ENCODE results near the gene SERPINA12. TPM values are rescaled to one million over a fixed set of nuclear protein-coding genes. Genes with fewer than 3 reads are reported as not detected.

Gene SERPINA12
- total and polyA plus RNA-seq, 2 of the 13 experiments (the other 11 are each of a cell fraction or from before 2014, with no cell fraction given): 0.08 TPM; not detected in 1

DNA sequence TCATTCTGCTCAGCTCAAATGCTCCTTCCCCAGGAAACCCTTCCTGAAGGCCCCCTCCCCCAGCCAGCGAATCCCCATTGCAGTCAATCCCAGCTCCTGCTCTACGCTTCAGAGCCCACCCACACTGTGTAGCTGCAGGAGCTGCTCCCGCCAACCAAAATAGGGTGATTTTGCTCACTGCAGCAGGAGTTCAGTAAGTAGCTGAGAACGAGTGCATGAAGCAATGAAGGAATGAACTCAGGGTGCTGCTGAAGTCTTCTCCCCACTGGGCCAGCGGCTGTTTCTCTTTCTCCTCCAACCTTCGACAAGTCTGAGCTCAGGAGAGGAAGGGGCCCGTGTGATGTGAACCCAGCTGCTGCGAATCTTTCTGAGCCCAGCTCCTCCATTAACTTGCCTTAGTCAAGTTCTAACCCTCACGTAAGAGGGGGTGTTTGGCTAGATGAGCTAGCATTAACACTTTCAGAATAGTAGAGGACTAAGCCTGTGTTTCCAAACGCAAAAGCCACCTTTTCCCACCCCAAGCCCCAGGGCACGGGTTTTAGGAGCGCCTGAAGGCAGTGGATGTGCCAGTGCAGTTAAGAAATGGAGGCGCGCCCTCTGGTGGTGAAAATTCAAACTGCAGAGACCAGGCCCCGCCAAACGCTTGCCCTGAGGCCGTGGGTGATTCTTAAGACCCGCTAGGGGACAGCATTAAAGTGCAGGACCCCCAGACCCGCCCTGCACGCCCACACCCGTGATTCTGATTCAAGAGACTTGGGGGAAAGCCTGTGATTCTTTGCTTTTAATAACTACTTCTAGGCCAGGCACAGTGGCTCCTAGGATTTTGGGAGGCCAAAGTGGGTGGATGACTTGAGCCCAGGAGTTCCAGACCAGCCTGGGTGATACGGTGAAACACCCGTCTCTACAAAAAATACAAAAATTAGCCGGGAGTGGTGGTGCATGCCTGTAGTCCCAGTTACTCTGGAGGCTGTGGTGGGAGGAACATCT lies 40.0 kb upstream of the SERPINA12 start (continued):
- TF ChIP-seq ZNF687 (CRISPR knock-in tag; IDR thresholded peaks at IDR 0.05) (peak; percentile 55), CENPX (CRISPR knock-in tag; IDR thresholded peaks at IDR 0.05) (no peak), SPEN (CRISPR knock-in tag; IDR thresholded peaks at IDR 0.05; ENCODE audit: low read depth) (peak; percentile 22; the same call in 1 of the 2 replicates), TEF (CRISPR knock-in tag; IDR thresholded peaks at IDR 0.05) (no peak), NFYC (CRISPR knock-in tag; IDR thresholded peaks at IDR 0.05) (no peak)
- TF ChIP-seq, protein P1, sequence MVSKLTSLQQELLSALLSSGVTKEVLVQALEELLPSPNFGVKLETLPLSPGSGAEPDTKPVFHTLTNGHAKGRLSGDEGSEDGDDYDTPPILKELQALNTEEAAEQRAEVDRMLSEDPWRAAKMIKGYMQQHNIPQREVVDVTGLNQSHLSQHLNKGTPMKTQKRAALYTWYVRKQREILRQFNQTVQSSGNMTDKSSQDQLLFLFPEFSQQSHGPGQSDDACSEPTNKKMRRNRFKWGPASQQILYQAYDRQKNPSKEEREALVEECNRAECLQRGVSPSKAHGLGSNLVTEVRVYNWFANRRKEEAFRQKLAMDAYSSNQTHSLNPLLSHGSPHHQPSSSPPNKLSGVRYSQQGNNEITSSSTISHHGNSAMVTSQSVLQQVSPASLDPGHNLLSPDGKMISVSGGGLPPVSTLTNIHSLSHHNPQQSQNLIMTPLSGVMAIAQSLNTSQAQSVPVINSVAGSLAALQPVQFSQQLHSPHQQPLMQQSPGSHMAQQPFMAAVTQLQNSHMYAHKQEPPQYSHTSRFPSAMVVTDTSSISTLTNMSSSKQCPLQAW (CRISPR knock-in tag; IDR thresholded peaks at IDR 0.05): 0 out of 2 replicates have a peak, but pooled peaks have one; percentile 19
- TF ChIP-seq, protein P2, sequence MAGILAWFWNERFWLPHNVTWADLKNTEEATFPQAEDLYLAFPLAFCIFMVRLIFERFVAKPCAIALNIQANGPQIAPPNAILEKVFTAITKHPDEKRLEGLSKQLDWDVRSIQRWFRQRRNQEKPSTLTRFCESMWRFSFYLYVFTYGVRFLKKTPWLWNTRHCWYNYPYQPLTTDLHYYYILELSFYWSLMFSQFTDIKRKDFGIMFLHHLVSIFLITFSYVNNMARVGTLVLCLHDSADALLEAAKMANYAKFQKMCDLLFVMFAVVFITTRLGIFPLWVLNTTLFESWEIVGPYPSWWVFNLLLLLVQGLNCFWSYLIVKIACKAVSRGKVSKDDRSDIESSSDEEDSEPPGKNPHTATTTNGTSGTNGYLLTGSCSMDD (CRISPR knock-in tag; IDR thresholded peaks at IDR 0.05): no peak
- TF ChIP-seq, protein P3, sequence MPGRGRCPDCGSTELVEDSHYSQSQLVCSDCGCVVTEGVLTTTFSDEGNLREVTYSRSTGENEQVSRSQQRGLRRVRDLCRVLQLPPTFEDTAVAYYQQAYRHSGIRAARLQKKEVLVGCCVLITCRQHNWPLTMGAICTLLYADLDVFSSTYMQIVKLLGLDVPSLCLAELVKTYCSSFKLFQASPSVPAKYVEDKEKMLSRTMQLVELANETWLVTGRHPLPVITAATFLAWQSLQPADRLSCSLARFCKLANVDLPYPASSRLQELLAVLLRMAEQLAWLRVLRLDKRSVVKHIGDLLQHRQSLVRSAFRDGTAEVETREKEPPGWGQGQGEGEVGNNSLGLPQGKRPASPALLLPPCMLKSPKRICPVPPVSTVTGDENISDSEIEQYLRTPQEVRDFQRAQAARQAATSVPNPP (CRISPR knock-in tag; IDR thresholded peaks at IDR 0.05): no peak
- TF ChIP-seq, protein P4, sequence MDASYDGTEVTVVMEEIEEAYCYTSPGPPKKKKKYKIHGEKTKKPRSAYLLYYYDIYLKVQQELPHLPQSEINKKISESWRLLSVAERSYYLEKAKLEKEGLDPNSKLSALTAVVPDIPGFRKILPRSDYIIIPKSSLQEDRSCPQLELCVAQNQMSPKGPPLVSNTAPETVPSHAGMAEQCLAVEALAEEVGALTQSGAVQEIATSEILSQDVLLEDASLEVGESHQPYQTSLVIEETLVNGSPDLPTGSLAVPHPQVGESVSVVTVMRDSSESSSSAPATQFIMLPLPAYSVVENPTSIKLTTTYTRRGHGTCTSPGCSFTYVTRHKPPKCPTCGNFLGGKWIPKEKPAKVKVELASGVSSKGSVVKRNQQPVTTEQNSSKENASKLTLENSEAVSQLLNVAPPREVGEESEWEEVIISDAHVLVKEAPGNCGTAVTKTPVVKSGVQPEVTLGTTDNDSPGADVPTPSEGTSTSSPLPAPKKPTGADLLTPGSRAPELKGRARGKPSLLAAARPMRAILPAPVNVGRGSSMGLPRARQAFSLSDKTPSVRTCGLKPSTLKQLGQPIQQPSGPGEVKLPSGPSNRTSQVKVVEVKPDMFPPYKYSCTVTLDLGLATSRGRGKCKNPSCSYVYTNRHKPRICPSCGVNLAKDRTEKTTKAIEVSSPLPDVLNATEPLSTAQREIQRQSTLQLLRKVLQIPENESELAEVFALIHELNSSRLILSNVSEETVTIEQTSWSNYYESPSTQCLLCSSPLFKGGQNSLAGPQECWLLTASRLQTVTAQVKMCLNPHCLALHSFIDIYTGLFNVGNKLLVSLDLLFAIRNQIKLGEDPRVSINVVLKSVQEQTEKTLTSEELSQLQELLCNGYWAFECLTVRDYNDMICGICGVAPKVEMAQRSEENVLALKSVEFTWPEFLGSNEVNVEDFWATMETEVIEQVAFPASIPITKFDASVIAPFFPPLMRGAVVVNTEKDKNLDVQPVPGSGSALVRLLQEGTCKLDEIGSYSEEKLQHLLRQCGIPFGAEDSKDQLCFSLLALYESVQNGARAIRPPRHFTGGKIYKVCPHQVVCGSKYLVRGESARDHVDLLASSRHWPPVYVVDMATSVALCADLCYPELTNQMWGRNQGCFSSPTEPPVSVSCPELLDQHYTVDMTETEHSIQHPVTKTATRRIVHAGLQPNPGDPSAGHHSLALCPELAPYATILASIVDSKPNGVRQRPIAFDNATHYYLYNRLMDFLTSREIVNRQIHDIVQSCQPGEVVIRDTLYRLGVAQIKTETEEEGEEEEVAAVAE (CRISPR knock-in tag; IDR thresholded peaks at IDR 0.05; ENCODE audit: borderline replicate concordance): no peak
- TF ChIP-seq, protein P5, sequence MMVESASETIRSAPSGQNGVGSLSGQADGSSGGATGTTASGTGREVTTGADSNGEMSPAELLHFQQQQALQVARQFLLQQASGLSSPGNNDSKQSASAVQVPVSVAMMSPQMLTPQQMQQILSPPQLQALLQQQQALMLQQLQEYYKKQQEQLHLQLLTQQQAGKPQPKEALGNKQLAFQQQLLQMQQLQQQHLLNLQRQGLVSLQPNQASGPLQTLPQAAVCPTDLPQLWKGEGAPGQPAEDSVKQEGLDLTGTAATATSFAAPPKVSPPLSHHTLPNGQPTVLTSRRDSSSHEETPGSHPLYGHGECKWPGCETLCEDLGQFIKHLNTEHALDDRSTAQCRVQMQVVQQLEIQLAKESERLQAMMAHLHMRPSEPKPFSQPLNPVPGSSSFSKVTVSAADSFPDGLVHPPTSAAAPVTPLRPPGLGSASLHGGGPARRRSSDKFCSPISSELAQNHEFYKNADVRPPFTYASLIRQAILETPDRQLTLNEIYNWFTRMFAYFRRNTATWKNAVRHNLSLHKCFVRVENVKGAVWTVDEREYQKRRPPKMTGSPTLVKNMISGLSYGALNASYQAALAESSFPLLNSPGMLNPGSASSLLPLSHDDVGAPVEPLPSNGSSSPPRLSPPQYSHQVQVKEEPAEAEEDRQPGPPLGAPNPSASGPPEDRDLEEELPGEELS (CRISPR knock-in tag; IDR thresholded peaks at IDR 0.05): 0 out of 2 replicates have a peak, but pooled peaks have one; percentile 13

Data from HepG2 (cell line).